SK-N-SH treated with all-trans-retinoic acid at 6 μM for 48 hours (cell line): ENCODE measurements around the gene RNF166.

Source experiments
- ATAC-seq: fragments of 200-7000 bp; cut with Tn5 transposase; 3 replicates; pipeline ENCODE4 v1.9.1; 2020; ENCODE audit warnings: mild to moderate bottlenecking, moderate library complexity
- ARNTL ChIP-seq: fragments of 450-650 bp; formaldehyde crosslinking; IDR thresholded peaks from 2 replicates; pipeline ENCODE4 v1.5.0; 2020; ENCODE audit warnings: low read depth, mild to moderate bottlenecking, moderate library complexity, borderline replicate concordance
- ESRRG ChIP-seq: fragments of 250-450 bp; sonication (Bioruptor Pico); IDR thresholded peaks from 2 replicates; pipeline ENCODE4 v1.6.1; 2021; ENCODE audit warnings: mild to moderate bottlenecking
- GLIS3 ChIP-seq: fragments of 250-450 bp; sonication (Bioruptor Pico); IDR thresholded peaks from 2 replicates; pipeline ENCODE4 v1.5.0; 2020; ENCODE audit warnings: mild to moderate bottlenecking, moderate library complexity
- OSR1 ChIP-seq: fragments of 250-450 bp; sonication (Bioruptor Pico); IDR thresholded peaks from 2 replicates; pipeline ENCODE4 v1.8.0; 2022; ENCODE audit warnings: moderate library complexity, mild to moderate bottlenecking, inconsistent platforms
- PPARA ChIP-seq: fragments of 250-450 bp; sonication (Bioruptor Pico); IDR thresholded peaks from 2 replicates; pipeline ENCODE4 v1.5.0; 2020; ENCODE audit warnings: mild to moderate bottlenecking, borderline replicate concordance
- RARB ChIP-seq: fragments of 250-450 bp; sonication (Bioruptor Pico); IDR thresholded peaks from 2 replicates; pipeline ENCODE4 v1.8.0; 2021; ENCODE audit warnings: mild to moderate bottlenecking, moderate library complexity
- TCF4 ChIP-seq: fragments of 250-450 bp; sonication (Bioruptor Pico); IDR thresholded peaks from 2 replicates; pipeline ENCODE4 v1.8.0; 2021; ENCODE audit warnings: mild to moderate bottlenecking, moderate library complexity, borderline replicate concordance
- TOX ChIP-seq: fragments of 250-450 bp; sonication (Bioruptor Pico); IDR thresholded peaks from 2 replicates; pipeline ENCODE4 v1.8.0; 2021; ENCODE audit warnings: mild to moderate bottlenecking, moderate library complexity, borderline replicate concordance
- ZC3H10 ChIP-seq: fragments of 250-450 bp; sonication (Bioruptor Pico); IDR thresholded peaks from 2 replicates; pipeline ENCODE4 v1.5.1; 2021; ENCODE audit warnings: mild to moderate bottlenecking, moderate library complexity
- ZFP3 ChIP-seq: fragments of 250-450 bp; sonication (Bioruptor Pico); IDR thresholded peaks from 2 replicates; pipeline ENCODE4 v1.5.0; 2020; ENCODE audit warnings: mild to moderate bottlenecking, moderate library complexity
- ZFP30 ChIP-seq: fragments of 450-650 bp; formaldehyde crosslinking; IDR thresholded peaks from 2 replicates; pipeline ENCODE4 v1.5.0; 2022; ENCODE audit warnings: mild to moderate bottlenecking, moderate library complexity
- ZNF565 ChIP-seq: fragments of 450-650 bp; formaldehyde crosslinking; conservative IDR thresholded peaks from 2 replicates; pipeline ENCODE4 v1.5.0; 2020; ENCODE audit warnings: low read depth, mild to moderate bottlenecking, moderate library complexity
- ZNF70 ChIP-seq: fragments of 450-650 bp; formaldehyde crosslinking; IDR thresholded peaks from 2 replicates; pipeline ENCODE4 v1.5.0; 2020; ENCODE audit warnings: mild to moderate bottlenecking, moderate library complexity
- ZNF8 ChIP-seq: fragments of 450-650 bp; formaldehyde crosslinking; IDR thresholded peaks from 2 replicates; pipeline ENCODE4 v1.5.0; 2020; ENCODE audit warnings: mild to moderate bottlenecking, moderate library complexity
- TF ChIP-seq, protein P1 (sequence below): fragments of 250-450 bp; sonication (Bioruptor Pico); IDR thresholded peaks from 2 replicates; pipeline ENCODE4 v1.8.0; 2020; ENCODE audit warnings: mild to moderate bottlenecking, moderate library complexity, borderline replicate concordance
- TF ChIP-seq, protein P2 (sequence below): fragments of 250-450 bp; sonication (Bioruptor Pico); IDR thresholded peaks from 2 replicates; pipeline ENCODE4 v1.5.0; 2020; ENCODE audit warnings: mild to moderate bottlenecking, moderate library complexity
- TF ChIP-seq, protein P3 (sequence below): fragments of 250-450 bp; sonication (Bioruptor Pico); IDR thresholded peaks from 2 replicates; pipeline ENCODE4 v1.5.1; 2021; ENCODE audit warnings: mild to moderate bottlenecking, moderate library complexity
- TF ChIP-seq, protein P4 (sequence below): fragments of 250-450 bp; sonication (Bioruptor Pico); IDR thresholded peaks from 2 replicates; pipeline ENCODE4 v1.5.1; 2020; ENCODE audit warnings: low read depth, mild to moderate bottlenecking, moderate library complexity

Gene RNF166

DNA sequence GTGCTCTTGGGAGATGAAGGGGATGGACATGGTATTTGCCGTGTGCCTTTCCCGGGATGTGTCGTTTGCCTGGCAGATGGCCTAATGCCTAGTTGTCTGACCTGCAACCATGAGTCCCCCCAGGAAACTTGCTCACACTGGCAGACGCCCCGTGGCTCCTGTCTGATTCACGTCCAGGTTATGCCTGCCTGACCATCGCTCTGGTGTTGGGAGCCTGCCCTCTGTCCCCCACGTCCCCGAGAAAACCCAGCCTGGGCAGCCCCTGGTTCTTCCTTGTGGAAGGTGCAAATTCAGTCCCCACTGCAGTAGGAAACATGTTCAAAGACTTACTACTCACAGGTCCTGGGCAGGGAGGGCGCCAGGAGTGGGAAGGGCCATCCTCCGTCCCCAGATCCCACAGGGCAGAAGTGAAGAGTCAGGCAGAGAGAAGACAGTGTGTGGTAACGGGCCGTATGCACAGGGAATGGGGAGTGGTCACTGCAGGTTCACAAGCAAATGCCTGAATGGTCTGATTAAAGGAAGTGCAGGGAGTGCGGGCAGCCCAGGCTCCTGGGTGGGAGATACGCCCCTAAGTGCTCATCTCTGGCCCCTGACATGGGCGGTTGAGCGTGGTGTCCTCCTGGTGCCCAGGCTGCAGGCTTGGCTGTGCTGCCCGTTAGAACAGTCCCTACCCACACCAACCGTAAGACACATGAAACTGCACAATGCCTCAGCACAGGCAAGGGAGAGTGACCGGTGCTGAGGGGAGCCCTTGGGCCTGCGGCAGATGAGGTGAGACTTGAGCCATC, 15.7 kb downstream of the RNF166 start:
- no peak for ATAC-seq
- TF ChIP-seq RARB (CRISPR knock-in tag) (no peak), PPARA (CRISPR knock-in tag) (no peak), ARNTL (no peak)

DNA sequence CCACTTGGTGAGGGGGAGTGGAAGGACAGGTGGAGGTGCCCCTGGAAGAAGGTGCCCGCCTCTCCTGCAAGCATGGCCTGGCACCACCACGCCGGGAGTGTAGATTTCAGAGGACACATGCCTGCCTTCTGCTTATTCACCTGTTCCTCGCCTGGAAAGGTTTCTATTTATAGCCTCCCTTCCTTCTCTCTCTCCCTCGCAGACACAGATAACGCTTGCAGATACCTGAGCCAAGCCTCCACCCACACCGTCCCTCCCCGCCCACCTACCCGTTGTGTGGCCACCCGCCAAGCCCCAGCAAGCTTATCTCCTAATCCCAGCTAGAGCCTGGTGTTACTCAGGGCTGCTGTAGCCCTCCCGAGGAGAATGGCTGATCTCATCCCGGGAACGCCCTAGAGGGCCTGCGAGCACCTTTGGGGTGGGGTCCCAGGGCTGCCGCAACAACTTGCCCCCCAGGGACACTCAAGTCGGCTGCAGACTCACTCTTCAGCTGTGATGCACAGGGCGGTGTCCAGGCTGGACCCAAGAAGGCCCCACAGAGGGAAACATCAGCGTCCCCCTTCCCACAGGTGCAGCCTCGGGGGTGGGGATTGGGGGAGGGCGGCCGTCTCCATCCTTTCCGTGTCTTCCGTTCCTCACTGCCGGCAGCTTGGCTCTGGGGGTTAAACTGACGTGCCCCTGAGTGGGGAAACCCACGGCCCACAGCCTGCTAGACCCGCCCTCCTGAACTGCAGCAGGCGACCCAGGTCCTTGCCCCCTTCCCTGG, 18.0 kb downstream of the RNF166 start:
- no peak for TF ChIP-seq ZNF8 (CRISPR knock-in tag)
- no peak for TF ChIP-seq ZNF70 (CRISPR knock-in tag)
- no peak for TF ChIP-seq ZFP30
- no peak for TF ChIP-seq GLIS3
- no peak for TF ChIP-seq TCF4
- no peak for TF ChIP-seq ZFP3 (CRISPR knock-in tag)
- TF ChIP-seq PPARA (CRISPR knock-in tag) = no peak
- TF ChIP-seq, protein P1, sequence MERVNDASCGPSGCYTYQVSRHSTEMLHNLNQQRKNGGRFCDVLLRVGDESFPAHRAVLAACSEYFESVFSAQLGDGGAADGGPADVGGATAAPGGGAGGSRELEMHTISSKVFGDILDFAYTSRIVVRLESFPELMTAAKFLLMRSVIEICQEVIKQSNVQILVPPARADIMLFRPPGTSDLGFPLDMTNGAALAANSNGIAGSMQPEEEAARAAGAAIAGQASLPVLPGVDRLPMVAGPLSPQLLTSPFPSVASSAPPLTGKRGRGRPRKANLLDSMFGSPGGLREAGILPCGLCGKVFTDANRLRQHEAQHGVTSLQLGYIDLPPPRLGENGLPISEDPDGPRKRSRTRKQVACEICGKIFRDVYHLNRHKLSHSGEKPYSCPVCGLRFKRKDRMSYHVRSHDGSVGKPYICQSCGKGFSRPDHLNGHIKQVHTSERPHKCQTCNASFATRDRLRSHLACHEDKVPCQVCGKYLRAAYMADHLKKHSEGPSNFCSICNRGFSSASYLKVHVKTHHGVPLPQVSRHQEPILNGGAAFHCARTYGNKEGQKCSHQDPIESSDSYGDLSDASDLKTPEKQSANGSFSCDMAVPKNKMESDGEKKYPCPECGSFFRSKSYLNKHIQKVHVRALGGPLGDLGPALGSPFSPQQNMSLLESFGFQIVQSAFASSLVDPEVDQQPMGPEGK (CRISPR knock-in tag) = no peak
- TF ChIP-seq, protein P2, sequence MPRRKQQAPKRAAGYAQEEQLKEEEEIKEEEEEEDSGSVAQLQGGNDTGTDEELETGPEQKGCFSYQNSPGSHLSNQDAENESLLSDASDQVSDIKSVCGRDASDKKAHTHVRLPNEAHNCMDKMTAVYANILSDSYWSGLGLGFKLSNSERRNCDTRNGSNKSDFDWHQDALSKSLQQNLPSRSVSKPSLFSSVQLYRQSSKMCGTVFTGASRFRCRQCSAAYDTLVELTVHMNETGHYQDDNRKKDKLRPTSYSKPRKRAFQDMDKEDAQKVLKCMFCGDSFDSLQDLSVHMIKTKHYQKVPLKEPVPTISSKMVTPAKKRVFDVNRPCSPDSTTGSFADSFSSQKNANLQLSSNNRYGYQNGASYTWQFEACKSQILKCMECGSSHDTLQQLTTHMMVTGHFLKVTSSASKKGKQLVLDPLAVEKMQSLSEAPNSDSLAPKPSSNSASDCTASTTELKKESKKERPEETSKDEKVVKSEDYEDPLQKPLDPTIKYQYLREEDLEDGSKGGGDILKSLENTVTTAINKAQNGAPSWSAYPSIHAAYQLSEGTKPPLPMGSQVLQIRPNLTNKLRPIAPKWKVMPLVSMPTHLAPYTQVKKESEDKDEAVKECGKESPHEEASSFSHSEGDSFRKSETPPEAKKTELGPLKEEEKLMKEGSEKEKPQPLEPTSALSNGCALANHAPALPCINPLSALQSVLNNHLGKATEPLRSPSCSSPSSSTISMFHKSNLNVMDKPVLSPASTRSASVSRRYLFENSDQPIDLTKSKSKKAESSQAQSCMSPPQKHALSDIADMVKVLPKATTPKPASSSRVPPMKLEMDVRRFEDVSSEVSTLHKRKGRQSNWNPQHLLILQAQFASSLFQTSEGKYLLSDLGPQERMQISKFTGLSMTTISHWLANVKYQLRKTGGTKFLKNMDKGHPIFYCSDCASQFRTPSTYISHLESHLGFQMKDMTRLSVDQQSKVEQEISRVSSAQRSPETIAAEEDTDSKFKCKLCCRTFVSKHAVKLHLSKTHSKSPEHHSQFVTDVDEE (CRISPR knock-in tag) = no peak
- no peak for ATAC-seq

DNA sequence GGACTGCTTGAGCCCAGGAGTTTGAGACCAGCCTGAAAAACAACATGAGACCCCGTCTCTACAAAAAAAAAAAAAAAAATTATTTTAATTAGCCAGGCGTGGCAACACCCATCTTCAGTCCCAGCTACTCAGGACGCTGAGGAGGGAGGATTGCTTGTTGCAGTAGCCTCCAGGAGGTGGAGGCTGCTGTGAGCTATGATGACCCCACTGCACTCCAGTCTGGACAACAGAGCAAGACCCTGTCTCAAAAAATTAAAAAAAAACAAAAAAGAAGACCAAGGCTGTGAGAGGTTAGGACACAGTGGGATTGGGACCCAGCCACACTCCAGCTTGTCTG, 18.6 kb downstream of the RNF166 start:
- TF ChIP-seq ZC3H10 (CRISPR knock-in tag) = no peak
- TF ChIP-seq, protein P3, sequence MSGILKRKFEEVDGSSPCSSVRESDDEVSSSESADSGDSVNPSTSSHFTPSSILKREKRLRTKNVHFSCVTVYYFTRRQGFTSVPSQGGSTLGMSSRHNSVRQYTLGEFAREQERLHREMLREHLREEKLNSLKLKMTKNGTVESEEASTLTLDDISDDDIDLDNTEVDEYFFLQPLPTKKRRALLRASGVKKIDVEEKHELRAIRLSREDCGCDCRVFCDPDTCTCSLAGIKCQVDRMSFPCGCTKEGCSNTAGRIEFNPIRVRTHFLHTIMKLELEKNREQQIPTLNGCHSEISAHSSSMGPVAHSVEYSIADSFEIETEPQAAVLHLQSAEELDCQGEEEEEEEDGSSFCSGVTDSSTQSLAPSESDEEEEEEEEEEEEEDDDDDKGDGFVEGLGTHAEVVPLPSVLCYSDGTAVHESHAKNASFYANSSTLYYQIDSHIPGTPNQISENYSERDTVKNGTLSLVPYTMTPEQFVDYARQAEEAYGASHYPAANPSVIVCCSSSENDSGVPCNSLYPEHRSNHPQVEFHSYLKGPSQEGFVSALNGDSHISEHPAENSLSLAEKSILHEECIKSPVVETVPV (CRISPR knock-in tag) = no peak
- TF ChIP-seq ZNF8 (CRISPR knock-in tag) = no peak
- no peak for TF ChIP-seq ZNF565
- TF ChIP-seq, protein P4, sequence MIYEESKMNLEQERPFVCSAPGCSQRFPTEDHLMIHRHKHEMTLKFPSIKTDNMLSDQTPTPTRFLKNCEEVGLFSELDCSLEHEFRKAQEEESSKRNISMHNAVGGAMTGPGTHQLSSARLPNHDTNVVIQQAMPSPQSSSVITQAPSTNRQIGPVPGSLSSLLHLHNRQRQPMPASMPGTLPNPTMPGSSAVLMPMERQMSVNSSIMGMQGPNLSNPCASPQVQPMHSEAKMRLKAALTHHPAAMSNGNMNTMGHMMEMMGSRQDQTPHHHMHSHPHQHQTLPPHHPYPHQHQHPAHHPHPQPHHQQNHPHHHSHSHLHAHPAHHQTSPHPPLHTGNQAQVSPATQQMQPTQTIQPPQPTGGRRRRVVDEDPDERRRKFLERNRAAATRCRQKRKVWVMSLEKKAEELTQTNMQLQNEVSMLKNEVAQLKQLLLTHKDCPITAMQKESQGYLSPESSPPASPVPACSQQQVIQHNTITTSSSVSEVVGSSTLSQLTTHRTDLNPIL = no peak
- no peak for ATAC-seq

DNA sequence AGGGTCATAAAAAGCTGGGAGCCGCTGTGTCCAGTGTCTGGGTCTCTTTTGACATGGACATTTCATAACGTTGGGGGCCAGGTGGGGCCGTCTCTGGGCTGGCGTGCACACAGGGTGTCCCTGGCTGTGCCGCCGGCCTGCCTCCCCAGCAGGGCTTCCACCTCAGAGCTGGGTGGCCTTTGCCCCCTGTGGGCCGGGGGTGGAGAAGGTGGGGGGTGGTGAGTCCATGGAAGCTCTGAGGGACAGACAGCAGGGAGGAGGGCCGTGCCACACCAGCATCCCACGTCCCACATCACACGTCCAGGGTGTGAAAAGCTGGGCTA, 19.0 kb downstream of the RNF166 start:
- ATAC-seq = no peak
- TF ChIP-seq, protein P2 (CRISPR knock-in tag) = no peak
- TF ChIP-seq TOX = no peak
- TF ChIP-seq OSR1 (CRISPR knock-in tag) = no peak
- no peak for TF ChIP-seq ZC3H10 (CRISPR knock-in tag)
- TF ChIP-seq ZFP30 = no peak
- no peak for TF ChIP-seq ESRRG
